Epithelial cell of proximal tubule (primary cell): Measurements from ENCODE around the gene CES5A. TPM values are rescaled to one million over a fixed set of nuclear protein-coding genes. Genes with fewer than 3 reads are reported as not detected.

ENCODE experiments used
- DNase-seq: peaks from one replicate; pipeline ENCODE4 v3.0.0-alpha.2; 2011; ENCODE audit warnings: low read depth
- H3K4me3 ChIP-seq: 2 replicates; pipeline ENCODE4 v1.5.1; 2011; ENCODE audit warnings: low read depth, mild to moderate bottlenecking, low read length
- CTCF ChIP-seq: conservative IDR thresholded peaks from 2 replicates; pipeline ENCODE4 v1.5.1; 2012; ENCODE audit warnings: low read depth, mild to moderate bottlenecking, low read length
- total RNA-seq: library from RNA; depleted of rRNA; stranded (reverse); fragments of >200 nt; gene quantifications from 2 replicates; pipeline ENCODE4 v1.2.3, GENCODE V29; 2015

CES5A gene
- total RNA-seq, 1 donor from 2014 or later: not detected

- no peak for DNase-seq
- TF ChIP-seq CTCF: no peak
- no peak overlapping the region for H3K4me3 ChIP-seq
These were observed 13.4 kb upstream of the CES5A start for GRCh38 chr16:55888546-55888945.

GRCh38 chr16:55876854-55877253, 1.7 kb upstream of the CES5A start:
- DNase-seq: no peak
- H3K4me3 ChIP-seq: no peak overlapping the region
- no peak for TF ChIP-seq CTCF

- DNase-seq: no peak
- H3K4me3 ChIP-seq: no peak overlapping the region
- TF ChIP-seq CTCF: no peak
These were observed 2.1 kb downstream of the CES5A start for GRCh38 chr16:55873122-55873521.

GRCh38 chr16:55872130-55872529, 3.0 kb downstream of the CES5A start:
- DNase-seq: no peak
- H3K4me3 ChIP-seq: no peak overlapping the region
- TF ChIP-seq CTCF: no peak

GRCh38 chr16:55871411-55872038, 3.6 kb downstream of the CES5A start:
- H3K4me3 ChIP-seq: no peak overlapping the region
- TF ChIP-seq CTCF: no peak
- DNase-seq: no peak

- TF ChIP-seq CTCF: no peak
- DNase-seq: no peak
- H3K4me3 ChIP-seq: no peak overlapping the region
These were observed 6.2 kb downstream of the CES5A start for GRCh38 chr16:55868980-55869379.

GRCh38 chr16:55868137-55868536, 7.0 kb downstream of the CES5A start:
- no peak for DNase-seq
- no peak overlapping the region for H3K4me3 ChIP-seq
- TF ChIP-seq CTCF: no peak
